CD4-positive, alpha-beta T cell treated with Interleukin-12 subunit alpha and Interleukin-12 subunit beta, for 1 hour (primary cell): ENCODE results near the gene SLC25A29.
"Not testable (repeated sequence)": the region's sequence is repeated elsewhere in the genome, so short reads cannot be mapped to it uniquely, and the experiment has no call there.

ENCODE experiments used
- DNase-seq: peaks from one replicate; pipeline ENCODE4 v3.0.0-alpha.2; 2020

The SLC25A29 gene

GRCh38 chr14:100306101-100306997 is at the start of gene SLC25A29:
SLC25A29 (minus strand) TSS chr14:100306444; CDS start chr14:100306232, 212 bp downstream.
- peak; percentile 79 for DNase-seq

- no peak for DNase-seq
Measured at GRCh38 chr14:100350986-100351385, 44.7 kb upstream of the SLC25A29 start.

- DNase-seq, result no peak
Measured at GRCh38 chr14:100350276-100350926, 44.2 kb upstream of the SLC25A29 start.

- no peak for DNase-seq
Measured at GRCh38 chr14:100348784-100349685, 42.8 kb upstream of the SLC25A29 start.

GRCh38 chr14:100348253-100348729 is 42.0 kb upstream of the SLC25A29 start:
- no peak for DNase-seq

- no peak for DNase-seq
Measured at GRCh38 chr14:100346306-100347091, 40.3 kb upstream of the SLC25A29 start.

- no peak for DNase-seq
Measured at GRCh38 chr14:100345711-100346110, 39.5 kb upstream of the SLC25A29 start.

GRCh38 chr14:100344657-100345056 is 38.4 kb upstream of the SLC25A29 start:
- not testable (repeated sequence) for DNase-seq

- not testable (repeated sequence) for DNase-seq
Measured at GRCh38 chr14:100342826-100343225, 36.6 kb upstream of the SLC25A29 start.

- DNase-seq, result no peak
Measured at GRCh38 chr14:100342195-100342594, 36.0 kb upstream of the SLC25A29 start.

GRCh38 chr14:100341301-100342031 is 35.2 kb upstream of the SLC25A29 start:
- peak; percentile 29 for DNase-seq

- DNase-seq, result no peak
Measured at GRCh38 chr14:100340423-100340813, 34.2 kb upstream of the SLC25A29 start.

GRCh38 chr14:100339766-100340422 is 33.6 kb upstream of the SLC25A29 start:
- no peak for DNase-seq

- DNase-seq, result no peak
Measured at GRCh38 chr14:100336618-100337530, 30.6 kb upstream of the SLC25A29 start.

- no peak for DNase-seq
Measured at GRCh38 chr14:100334904-100335303, 28.7 kb upstream of the SLC25A29 start.

- no peak for DNase-seq
Measured at GRCh38 chr14:100333827-100334226, 27.6 kb upstream of the SLC25A29 start.

GRCh38 chr14:100333311-100333710 is 27.1 kb upstream of the SLC25A29 start:
- DNase-seq, result no peak

GRCh38 chr14:100332797-100333196 is 26.6 kb upstream of the SLC25A29 start:
- no peak for DNase-seq

- DNase-seq, result no peak
Measured at GRCh38 chr14:100332071-100332639, 25.9 kb upstream of the SLC25A29 start.
